CD4-positive, alpha-beta T cell treated with Interleukin-17A for 4 hours (primary cell): ENCODE data around the gene EDN3.
"Not testable (repeated sequence)": the region's sequence is repeated elsewhere in the genome, so short reads cannot be mapped to it uniquely, and the experiment has no call there.

Source experiments
- DNase-seq: peaks from one replicate; pipeline ENCODE4 v3.0.0-alpha.2; 2020; ENCODE audit warnings: mixed read lengths

EDN3 gene

DNA sequence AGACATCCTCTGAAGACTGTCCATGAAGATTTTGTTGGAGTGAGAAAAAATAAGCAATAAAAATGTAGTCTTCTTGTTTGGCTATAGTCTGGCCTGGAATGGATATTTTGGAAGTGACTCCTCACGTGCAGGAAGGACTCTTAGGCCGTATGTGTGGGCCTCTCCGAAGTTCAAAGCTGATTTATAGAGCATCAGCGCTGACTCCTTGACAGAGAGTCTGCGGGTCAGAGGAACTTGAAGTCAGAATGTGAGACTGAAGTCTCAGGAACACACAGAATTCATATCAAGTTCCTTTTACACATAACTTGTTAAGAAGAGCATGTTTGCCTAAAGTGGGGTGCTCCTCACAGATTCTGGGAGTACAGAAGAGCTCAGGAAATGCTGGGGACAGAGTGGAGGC lies 36.1 kb downstream of the EDN3 start:
- no peak for DNase-seq

DNA sequence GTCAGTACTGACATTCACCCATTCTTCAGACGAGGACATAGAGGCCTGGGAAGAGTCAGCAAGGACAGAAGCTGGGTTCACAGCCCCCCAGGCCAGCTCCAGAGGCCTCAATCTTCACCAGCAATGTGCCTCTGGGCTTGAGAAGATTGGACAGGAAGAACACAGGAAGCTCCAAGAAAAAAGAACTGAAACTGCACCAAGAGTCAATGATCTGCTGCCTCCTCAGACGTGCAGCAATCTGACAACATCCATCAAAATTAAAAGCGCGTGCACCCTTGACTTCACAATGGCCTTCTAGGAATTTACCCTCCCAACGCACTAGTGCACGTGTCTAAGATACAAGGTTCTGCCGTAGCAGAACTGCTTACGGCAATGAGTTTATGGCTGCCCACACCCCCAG lies 38.0 kb downstream of the EDN3 start:
- DNase-seq, result not testable (repeated sequence)

DNA sequence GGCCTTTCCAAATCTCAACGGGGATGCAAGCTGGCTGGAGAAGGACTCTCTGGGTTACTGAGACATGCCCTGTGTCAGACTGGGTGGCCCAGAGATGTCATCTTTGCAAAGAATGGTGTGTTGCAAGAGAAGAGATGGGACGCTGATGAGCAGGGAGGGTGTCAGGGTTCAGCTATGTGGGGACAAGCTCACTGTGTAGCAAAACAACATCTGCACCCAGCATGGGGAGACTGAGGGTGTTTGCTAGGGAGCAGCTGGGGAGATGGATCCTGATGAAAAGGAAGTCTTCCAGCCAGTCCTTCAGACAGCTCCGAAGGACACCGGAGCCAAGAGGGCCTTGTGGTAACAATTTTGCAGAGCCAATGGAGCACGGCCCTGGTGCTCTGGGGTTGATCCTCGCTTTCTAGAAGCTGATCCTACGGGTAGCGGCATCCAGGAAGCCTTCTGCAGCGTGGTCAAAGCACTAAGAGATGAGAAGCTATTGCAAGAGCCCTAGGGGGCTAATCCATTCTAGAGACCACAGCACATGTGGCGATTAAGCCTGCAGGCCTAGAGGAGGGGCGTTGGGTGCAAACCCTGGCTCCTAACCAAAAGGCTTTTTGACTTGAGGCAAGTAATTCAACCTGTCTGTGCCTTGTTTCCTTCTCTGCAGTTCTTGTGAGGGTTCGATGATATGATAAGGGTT lies 39.9 kb downstream of the EDN3 start:
- no peak for DNase-seq

DNA sequence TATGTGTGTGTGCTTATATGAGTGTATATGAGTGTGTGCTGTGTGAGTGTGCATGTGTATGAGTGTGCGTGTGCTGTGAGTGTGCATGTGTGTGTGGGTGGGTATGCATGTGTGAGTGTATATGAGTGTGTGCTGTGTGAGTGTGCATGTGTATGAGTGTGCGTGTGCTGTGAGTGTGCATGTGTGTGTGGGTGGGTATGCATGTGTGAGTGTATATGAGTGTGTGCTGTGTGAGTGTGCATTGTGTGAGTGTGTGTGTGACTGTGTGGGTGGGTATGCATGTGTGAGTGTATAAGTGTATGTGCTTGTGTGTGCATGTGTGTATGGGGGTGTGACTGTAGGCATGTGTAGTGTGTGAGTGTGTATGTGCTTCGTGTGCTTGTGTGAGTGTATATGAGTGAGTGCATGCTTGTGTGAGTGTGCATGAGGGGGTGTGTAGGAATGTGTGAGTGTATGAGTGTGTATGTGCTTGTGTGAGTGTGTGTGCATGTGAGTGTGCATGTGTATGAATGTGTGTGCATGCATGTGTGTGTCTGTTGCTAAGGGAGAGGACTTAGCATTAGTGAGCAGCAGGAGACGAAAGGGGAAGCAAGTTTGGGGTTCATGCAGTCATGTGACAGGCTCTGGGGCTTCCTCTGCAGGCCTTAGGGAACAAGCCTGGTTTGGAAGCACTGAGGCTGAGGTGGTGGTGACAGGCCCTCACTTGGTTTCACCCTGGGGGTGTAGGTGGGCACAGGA lies 41.0 kb downstream of the EDN3 start:
- not testable (repeated sequence) for DNase-seq

- DNase-seq, result no peak
Measured at GRCh38 chr20:59342023-59342957, 41.9 kb downstream of the EDN3 start.

GRCh38 chr20:59346061-59346460 lies 45.6 kb downstream of the EDN3 start:
- DNase-seq, result no peak

- DNase-seq, result no peak
Measured at GRCh38 chr20:59349277-59349676, 48.9 kb downstream of the EDN3 start.

GRCh38 chr20:59350330-59351156 lies 50.1 kb downstream of the EDN3 start:
- DNase-seq, result no peak

GRCh38 chr20:59351157-59352040 lies 51.0 kb downstream of the EDN3 start:
- DNase-seq, result no peak

DNA sequence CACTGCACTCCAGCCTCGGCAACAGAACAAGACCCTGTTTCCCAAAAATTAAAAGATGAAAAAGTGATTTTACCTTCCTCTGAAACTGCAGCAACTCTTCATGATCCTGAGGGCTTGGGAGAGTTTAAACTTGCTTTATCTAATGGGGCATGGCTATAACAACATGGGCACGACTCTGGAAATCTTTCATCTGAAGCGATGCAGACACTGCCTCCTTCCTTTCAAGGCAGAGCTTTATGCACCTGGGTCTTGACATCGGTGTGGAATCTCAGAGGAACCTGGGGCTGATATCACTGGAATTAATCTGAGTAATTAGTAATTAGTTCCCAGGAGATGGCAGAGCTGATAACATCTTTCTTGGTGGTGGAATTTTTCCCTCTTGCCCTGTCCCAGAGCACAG lies 52.1 kb downstream of the EDN3 start:
- DNase-seq, result no peak

DNA sequence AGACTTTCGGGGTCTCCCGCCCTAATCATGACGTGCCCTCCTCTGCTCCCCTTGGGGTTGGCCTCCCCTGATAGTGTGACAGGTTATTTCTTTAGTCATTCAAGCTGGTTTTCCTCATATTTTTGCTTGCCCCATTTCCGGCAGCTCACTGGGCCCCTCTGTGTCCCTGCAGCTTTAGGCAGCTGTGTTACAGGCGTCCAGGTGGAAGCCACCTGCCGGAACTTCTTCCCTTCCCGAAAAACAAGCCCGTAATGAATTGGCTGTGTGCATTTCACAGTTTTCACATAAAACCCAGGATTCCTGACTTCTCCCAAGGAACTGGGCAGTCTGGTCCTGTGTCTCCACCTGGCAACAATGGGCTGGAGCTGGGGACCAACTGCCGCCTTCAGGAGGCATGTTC lies 52.6 kb downstream of the EDN3 start:
- DNase-seq, result no peak

DNA sequence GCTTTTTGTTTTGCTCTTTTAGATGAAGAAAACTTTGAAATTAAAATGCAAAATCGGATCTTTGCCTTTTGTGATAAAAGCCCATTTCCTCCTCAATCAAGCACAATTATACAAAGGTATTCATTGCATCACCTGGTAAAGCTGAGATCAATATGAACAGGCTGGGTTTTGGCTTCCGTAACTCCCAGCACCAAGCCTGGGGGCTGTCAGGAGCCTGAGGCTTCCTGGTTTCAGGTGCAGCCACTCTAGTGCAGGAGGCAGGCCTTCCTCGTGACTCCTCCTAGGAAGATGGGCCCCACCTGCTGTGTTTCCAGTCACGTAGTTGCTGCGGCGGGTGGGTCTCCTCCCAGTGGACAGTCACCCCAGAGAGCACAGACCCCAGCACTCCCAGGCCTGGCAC lies 54.0 kb downstream of the EDN3 start:
- DNase-seq, result no peak

DNA sequence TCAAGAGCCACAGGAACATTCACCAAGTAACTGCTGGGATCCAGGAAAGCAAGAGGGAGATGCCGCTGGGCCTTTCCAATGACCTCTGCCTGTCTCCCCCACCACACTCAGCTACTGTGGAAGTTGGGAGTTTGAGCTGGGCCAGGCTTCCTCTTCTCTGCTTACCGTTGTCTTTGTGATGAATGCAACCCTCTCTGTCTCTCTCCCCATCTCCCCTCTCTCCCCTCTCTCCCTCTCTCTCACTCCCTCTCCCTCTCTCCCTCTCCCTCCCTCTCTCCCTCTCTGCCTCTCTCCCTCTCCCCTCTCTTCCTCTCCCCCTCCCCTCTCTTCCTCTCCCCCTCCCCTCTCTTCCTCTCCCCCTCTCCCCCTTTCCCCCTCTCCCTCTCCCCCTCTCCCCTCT lies 54.8 kb downstream of the EDN3 start:
- no peak for DNase-seq

DNA sequence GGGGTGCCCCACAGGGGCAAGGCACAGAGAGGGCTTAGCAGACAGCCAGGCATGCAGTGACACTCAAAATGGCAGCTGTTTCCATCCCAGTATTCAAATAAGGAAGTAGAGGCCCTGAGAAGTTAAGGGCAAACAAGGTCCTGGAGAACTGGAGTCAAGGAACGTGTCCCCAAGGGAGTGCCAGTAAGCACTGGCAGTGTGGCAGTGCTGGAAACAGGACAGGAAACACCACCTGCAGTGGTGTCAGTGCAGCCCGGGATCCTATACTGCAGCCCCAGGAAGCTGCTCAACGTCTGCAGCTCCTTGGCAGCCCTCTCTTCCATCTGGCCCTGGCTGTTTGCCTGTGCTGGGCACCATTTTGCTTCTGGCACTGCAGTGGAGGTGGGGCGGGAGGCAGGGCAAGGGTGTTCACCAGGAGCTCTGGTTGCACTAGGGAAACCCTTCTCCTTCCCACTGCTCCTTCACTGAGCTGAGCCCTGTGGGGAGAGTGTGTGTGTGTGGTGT lies 56.3 kb downstream of the EDN3 start:
- DNase-seq, result no peak

- not testable (repeated sequence) for DNase-seq
Measured at GRCh38 chr20:59358793-59359192, 58.4 kb downstream of the EDN3 start.

DNA sequence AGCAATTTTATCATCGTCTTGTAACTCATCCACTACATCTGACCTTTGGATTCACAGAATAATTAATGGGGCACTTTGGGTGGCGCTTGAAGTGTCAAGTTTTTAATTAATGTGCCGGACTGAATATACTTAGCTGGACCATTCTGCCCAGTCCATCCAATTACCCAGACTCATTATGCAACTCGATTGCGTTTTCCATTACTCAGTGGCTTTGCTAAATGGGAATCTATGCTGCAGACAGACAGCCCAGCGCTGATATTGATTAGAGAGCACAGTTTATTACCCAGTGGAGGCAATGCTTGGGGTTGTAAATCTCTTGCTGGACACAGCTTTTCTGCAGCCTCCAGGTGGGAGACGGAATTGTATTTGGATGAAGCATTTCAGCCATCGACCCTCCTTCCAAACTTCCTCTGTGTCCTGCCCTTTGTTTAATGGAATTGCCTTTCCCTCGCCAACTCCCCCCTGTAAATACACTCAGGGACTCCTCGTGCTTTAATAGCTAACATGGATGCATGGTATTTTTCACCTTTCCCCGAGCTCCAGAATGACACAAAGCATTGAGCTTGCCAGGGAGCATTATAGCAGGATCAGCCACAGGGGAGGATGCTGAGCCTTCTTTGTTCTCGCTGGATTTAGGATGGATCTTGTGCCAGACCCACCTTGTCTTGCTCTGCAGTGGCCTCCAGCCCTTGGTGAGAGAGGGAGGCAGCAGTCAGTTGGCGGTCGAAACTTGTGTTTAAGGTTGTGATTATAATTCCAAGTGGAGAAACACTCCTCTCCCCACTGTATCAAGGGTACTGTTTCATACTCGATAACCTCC lies 59.7 kb downstream of the EDN3 start:
- no peak for DNase-seq

- no peak for DNase-seq
Measured at GRCh38 chr20:59360934-59361333, 60.5 kb downstream of the EDN3 start.

DNA sequence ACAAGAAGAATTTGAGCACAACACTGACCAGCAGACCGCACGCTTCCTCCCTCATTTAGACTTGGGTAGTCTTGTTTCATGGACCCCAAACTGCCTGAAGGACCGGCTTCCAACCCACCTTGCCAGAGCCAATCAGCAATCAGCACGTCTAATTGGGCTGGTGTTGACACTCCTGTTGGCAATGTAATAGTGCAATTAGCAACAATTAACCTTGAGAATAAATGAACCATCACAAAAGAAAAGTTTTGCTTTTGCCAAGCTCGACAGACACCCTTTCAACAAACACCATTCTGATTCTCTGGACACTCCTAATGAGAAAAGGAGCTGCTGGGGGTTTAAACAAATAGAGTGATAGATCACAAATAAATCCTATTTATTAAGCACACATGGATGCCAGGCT lies 61.0 kb downstream of the EDN3 start:
- no peak for DNase-seq

DNA sequence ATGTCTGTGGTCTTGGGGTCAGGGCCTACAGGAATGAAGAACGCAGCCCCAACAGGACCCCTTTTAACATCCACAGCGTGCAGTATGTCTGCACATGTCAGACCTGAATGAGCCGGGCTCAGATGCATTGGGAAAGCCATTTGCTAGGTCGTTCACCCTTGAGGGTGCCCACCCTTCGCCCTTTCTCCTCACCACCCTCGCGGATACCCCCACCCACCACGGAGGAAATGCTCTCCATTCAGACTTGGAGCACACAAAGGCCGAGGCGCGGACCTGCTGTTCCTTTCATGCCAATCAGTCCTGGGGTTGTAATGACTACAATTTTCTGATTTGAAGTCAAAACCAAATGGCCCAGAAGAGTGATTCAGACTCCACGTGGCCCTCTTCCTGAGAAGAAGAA lies 62.7 kb downstream of the EDN3 start:
- no peak for DNase-seq

GRCh38 chr20:59364611-59365010 lies 64.2 kb downstream of the EDN3 start:
- no peak for DNase-seq
